Astrocyte (in vitro differentiated cells and primary cell): ENCODE data around the gene BUB3. TPM values are rescaled to one million over a fixed set of nuclear protein-coding genes. Genes with fewer than 3 reads are reported as not detected.

Experiments
- DNase-seq: peaks from one replicate; pipeline ENCODE4 v3.0.0-alpha.2; 2010; ENCODE audit warnings: low read depth
- FAIRE-seq: peaks from 2 replicates; lab custom pipeline; 2011; peaks lifted over from hg19 to GRCh38; lab: Jason Lieb, UNC
- H2AFZ ChIP-seq: 2 replicates; pipeline ENCODE4 v1.6.0; 2012; ENCODE audit warnings: low read depth, low read length, inconsistent platforms
- H3K27ac ChIP-seq: 2 replicates; pipeline ENCODE4 v1.5.1; 2011; ENCODE audit warnings: low read depth, low read length, inconsistent platforms
- H3K27me3 ChIP-seq: 2 replicates; pipeline ENCODE4 v1.6.0; 2011; ENCODE audit warnings: low read length, inconsistent platforms; ENCODE audit not compliant: insufficient read depth
- H3K36me3 ChIP-seq: 2 replicates; pipeline ENCODE4 v1.5.1; 2011; ENCODE audit warnings: low read length, inconsistent platforms; ENCODE audit not compliant: insufficient read depth
- H3K4me1 ChIP-seq: 2 replicates; pipeline ENCODE4 v1.5.1; 2011; ENCODE audit warnings: low read length, inconsistent platforms; ENCODE audit not compliant: insufficient read depth
- H3K4me2 ChIP-seq: 2 replicates; pipeline ENCODE4 v1.6.0; 2012; ENCODE audit warnings: low read length, inconsistent platforms
- H3K4me3 ChIP-seq: 2 replicates; pipeline ENCODE4 v1.5.1; 2011; ENCODE audit warnings: low read depth, mild to moderate bottlenecking, low read length, inconsistent platforms; ENCODE audit not compliant: insufficient read depth
- H3K79me2 ChIP-seq: 2 replicates; pipeline ENCODE4 v1.6.0; 2012; ENCODE audit warnings: mild to moderate bottlenecking, low read length, inconsistent platforms; ENCODE audit not compliant: insufficient read depth
- H3K9ac ChIP-seq: 2 replicates; pipeline ENCODE4 v1.6.0; 2012; ENCODE audit warnings: mild to moderate bottlenecking, low read length, inconsistent platforms
- H3K9me3 ChIP-seq: 2 replicates; pipeline ENCODE4 v1.5.1; 2012; ENCODE audit warnings: low read depth, mild to moderate bottlenecking, low read length, inconsistent platforms; ENCODE audit not compliant: insufficient read depth
- H4K20me1 ChIP-seq: 2 replicates; pipeline ENCODE4 v1.6.0; 2012; ENCODE audit warnings: low read length, inconsistent platforms; ENCODE audit not compliant: insufficient read depth
- H3K27ac Mint-ChIP-seq: one replicate; pipeline ENCODE4 v1.8.0; 2021; ENCODE audit warnings: mild to moderate bottlenecking, mixed read lengths; ENCODE audit not compliant: unreplicated experiment
- H3K27me3 Mint-ChIP-seq: one replicate; pipeline ENCODE4 v1.8.0; 2021; ENCODE audit warnings: low read depth, mixed read lengths; ENCODE audit not compliant: unreplicated experiment
- H3K36me3 Mint-ChIP-seq: one replicate; pipeline ENCODE4 v1.8.0; 2021; ENCODE audit warnings: low read depth, mixed read lengths; ENCODE audit not compliant: unreplicated experiment
- H3K4me1 Mint-ChIP-seq: one replicate; pipeline ENCODE4 v1.8.0; 2021; ENCODE audit warnings: low read depth, mixed read lengths; ENCODE audit not compliant: unreplicated experiment
- H3K4me3 Mint-ChIP-seq: one replicate; pipeline ENCODE4 v1.8.0; 2021; ENCODE audit warnings: mild to moderate bottlenecking, moderate library complexity, mixed read lengths; ENCODE audit not compliant: unreplicated experiment
- H3K9me3 Mint-ChIP-seq: one replicate; pipeline ENCODE4 v1.8.0; 2021; ENCODE audit warnings: mild to moderate bottlenecking, mixed read lengths; ENCODE audit not compliant: unreplicated experiment
- EZH2 ChIP-seq: IDR thresholded peaks from 2 replicates; pipeline ENCODE4 v1.6.1; 2012; ENCODE audit warnings: mild to moderate bottlenecking, low read length, inconsistent platforms; ENCODE audit not compliant: insufficient read depth
- total RNA-seq: library from RNA; stranded (reverse); gene quantifications from 2 replicates; pipeline ENCODE4 v1.2.1, GENCODE V29; 2021
- TF ChIP-seq, protein P1 (sequence below): IDR thresholded peaks from 2 replicates; pipeline ENCODE4 v1.5.1; 2011; ENCODE audit warnings: low read depth, mild to moderate bottlenecking, inconsistent platforms, low read length, moderate library complexity; ENCODE audit not compliant: insufficient read depth

The BUB3 gene
- total RNA-seq, 1 donor from 2014 or later = 81.7 TPM

DNA sequence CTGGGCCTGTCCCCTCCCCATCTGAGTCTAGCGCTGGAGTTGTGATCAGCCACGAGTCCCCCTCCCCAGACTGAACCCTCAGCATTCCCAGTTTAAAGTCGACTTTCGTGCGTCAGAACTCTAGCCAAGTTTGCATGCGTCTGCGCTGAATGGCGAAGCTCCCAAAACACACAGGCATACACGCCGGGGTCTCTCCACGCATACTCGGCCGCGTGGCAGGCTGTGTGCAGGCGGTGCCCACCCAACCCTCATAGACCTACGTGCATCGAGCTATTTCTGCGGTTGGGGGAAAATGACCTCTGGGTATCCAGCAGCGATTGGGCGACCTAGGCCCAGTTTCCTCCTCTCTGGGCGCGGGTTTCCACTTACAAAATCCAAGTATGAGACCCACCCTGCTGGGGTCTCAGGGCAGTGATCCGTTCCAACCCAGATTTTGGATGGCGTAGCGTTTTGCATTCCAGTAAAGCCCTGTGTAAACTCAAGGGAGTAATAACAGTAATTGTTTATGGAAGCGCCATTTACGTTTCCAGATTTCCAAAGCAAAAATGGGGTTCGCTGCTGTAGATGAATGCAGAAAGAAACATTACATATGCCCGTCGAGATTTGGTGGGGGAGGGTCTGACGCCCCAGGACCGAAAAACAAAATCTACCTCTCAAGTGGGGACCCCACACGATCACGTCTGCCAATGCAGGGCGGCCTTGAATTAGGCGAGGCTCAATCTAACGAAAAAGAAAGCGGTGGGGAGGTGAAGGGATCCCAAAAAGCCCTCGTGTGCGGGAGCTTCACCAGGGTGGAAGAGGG, 20.5 kb upstream of the BUB3 start:
- Histone ChIP-seq H3K9ac (no peak overlapping the region), H4K20me1 (peaks cover 7% of the 10 kb centered on the region), H3K4me2 (peak overlapping the region; percentile 83), H3K4me3 (peak overlapping the region; percentile 32), H3K79me2 (no peaks in the 10 kb centered on the region), H3K9me3 (no peaks in the 10 kb centered on the region), H3K4me1 (no peaks in the 10 kb centered on the region), H3K36me3 (no peaks in the 10 kb centered on the region), H3K27ac (no peak overlapping the region), H2AFZ (peak overlapping the region; percentile 83), H3K27me3 (peaks cover 90% of the 10 kb centered on the region)
- peak; percentile 11 for TF ChIP-seq EZH2
- TF ChIP-seq, protein P1, sequence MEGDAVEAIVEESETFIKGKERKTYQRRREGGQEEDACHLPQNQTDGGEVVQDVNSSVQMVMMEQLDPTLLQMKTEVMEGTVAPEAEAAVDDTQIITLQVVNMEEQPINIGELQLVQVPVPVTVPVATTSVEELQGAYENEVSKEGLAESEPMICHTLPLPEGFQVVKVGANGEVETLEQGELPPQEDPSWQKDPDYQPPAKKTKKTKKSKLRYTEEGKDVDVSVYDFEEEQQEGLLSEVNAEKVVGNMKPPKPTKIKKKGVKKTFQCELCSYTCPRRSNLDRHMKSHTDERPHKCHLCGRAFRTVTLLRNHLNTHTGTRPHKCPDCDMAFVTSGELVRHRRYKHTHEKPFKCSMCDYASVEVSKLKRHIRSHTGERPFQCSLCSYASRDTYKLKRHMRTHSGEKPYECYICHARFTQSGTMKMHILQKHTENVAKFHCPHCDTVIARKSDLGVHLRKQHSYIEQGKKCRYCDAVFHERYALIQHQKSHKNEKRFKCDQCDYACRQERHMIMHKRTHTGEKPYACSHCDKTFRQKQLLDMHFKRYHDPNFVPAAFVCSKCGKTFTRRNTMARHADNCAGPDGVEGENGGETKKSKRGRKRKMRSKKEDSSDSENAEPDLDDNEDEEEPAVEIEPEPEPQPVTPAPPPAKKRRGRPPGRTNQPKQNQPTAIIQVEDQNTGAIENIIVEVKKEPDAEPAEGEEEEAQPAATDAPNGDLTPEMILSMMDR = no peak
- Mint-ChIP-seq H3K36me3 (peaks cover 4% of the 10 kb centered on the region), H3K27ac (peak overlapping the region; percentile 19), H3K4me1 (peaks cover 5% of the 10 kb centered on the region), H3K27me3 (peaks cover 77% of the 10 kb centered on the region), H3K9me3 (peaks cover 27% of the 10 kb centered on the region), H3K4me3 (peak overlapping the region; percentile 27)
- no peak for DNase-seq
- FAIRE-seq = no peak

DNA sequence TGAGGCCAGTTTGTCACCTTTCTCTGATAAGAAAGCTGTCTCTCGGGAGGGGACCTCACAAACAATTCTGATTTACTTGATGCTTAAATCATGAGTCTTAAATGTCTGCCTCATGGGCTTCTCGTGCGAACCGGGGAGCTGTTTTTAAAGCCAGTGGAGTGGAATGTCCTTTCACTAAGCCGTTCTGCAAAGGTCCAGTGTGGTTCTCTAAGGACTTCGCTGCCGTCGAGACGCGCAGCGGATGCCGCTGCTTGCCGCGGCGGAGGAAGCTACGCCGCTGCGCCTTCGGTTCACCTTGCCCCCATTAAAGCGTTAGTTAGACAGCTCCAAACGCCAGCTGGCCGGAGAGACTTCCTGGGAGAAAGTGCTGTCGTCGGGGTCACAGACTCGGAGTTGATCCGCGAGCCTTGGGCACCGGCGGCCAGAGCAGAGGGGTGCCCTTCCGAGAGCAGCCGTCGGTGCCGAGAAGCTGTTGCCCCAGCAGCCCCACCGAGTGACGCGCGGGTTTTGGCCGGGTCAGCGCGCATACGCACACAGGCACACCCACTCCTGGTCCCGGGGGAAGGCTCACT, 19.8 kb upstream of the BUB3 start:
- Histone ChIP-seq H2AFZ (peak overlapping the region; percentile 34), H3K36me3 (no peaks in the 10 kb centered on the region), H4K20me1 (peaks cover 13% of the 10 kb centered on the region), H3K4me2 (peak overlapping the region; percentile 8), H3K9me3 (no peaks in the 10 kb centered on the region), H3K4me3 (no peak overlapping the region), H3K79me2 (no peaks in the 10 kb centered on the region), H3K4me1 (no peaks in the 10 kb centered on the region), H3K27ac (no peak overlapping the region), H3K9ac (no peak overlapping the region), H3K27me3 (peaks cover 91% of the 10 kb centered on the region)
- TF ChIP-seq EZH2 = peak; percentile 80
- TF ChIP-seq, protein P1 = no peak
- FAIRE-seq (no peak), DNase-seq (no peak)
- H3K36me3 Mint-ChIP-seq = peaks cover 5% of the 10 kb centered on the region
- peak overlapping the region; percentile 27 for H3K4me3 Mint-ChIP-seq
- peaks cover 7% of the 10 kb centered on the region for H3K4me1 Mint-ChIP-seq
- H3K9me3 Mint-ChIP-seq = peaks cover 24% of the 10 kb centered on the region
- peak overlapping the region; percentile 47 for H3K27ac Mint-ChIP-seq
- peaks cover 77% of the 10 kb centered on the region for H3K27me3 Mint-ChIP-seq
